ENCODE data around the gene RPRD1A. TPM values are rescaled to one million over a fixed set of nuclear protein-coding genes. Genes with fewer than 3 reads are reported as not detected.
A peak's percentile ranks its signal among the peaks of the same experiment; 100 is the strongest.
"Not testable (repeated sequence)": the region's sequence is repeated elsewhere in the genome, so short reads cannot be mapped to it uniquely, and the experiment has no call there.

RPRD1A gene
- polyA plus RNA-seq, 4 donors, result 62.4 to 73.4 (median 69.8) TPM

GRCh38 chr18:35973650-35974049 lies 93.7 kb downstream of the RPRD1A start:
- DNase-seq (ENCODE audit: low read depth in 4 of 4, low spot score in 3 of 4), result no peak

GRCh38 chr18:35972197-35973000 lies 95.0 kb downstream of the RPRD1A start, which contains the start of gene RMP24:
Gene RMP24 (plus strand): TSS chr18:35972679.
- DNase-seq (ENCODE audit: low read depth in 4 of 4, low spot score in 3 of 4), result peak; percentile 91 to 96 (median 94)

DNA sequence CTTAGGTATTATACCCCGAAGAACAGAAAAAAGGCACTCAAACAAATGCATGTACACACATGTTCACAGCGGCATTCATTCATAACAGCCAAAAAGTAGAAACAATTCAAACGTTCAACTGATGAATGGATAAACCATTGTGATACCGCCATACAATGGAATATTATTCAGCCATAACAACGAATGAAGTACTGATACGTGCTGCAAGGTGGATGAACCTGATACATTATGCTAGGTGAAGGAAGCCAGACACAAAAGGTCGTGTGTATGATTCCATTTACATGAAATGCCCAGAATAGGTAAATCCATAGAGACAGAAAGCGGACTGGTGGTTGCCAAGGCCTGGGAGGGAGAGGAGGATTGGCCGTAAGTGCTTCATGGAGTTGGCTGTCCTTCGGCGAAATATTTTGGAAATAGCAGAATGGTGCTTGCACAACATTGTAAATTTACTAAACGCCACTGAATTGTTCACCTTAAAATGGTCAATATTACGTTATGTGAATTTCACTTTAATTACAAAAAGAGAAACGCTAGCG lies 95.6 kb downstream of the RPRD1A start:
- DNase-seq (ENCODE audit: low read depth in 4 of 4, low spot score in 3 of 4), result no peak

DNA sequence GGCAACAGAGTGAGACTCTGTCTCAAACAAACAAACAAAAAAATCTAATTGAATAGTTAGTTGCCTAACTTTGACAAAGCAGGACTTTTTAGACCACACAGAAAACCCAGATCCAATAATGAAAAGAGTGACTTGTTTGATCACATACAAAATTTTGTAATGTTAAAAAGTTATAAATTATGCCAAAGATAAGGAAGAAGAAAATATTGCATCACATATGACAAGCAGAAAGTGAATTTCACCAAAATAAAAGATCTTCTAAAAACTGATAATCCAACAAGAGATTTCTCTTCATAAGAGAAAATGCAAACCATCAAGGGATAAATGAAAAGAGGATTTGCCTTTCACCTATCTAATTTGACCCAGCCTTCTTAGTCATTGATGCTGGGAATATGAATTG lies 97.7 kb downstream of the RPRD1A start:
- DNase-seq (ENCODE audit: low read depth in 4 of 4, low spot score in 3 of 4), result no peak

- DNase-seq (ENCODE audit: low read depth in 4 of 4, low spot score in 3 of 4), result no peak
Observed at GRCh38 chr18:35968278-35968880, 99.0 kb downstream of the RPRD1A start.

DNA sequence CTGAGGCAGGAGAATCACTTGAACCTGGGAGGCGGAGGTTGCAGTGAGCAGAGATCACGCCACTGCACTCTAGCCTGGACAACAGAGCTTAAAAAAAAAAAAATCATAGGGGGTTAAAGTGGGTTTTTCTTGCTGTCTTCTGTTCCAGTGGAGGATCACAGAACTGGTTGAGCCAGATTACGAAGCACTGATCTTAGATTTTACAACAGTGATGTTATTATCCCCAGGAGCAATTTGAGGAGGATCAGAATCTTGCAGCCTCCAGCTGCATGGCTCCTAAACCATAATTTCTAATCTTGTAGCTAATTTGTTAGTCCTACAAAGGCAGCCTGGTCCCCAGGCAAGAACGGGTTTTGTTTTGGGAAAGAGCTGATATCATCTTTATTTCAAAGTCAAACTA lies 99.5 kb downstream of the RPRD1A start:
- not testable (repeated sequence) for DNase-seq (ENCODE audit: low read depth in 4 of 4, low spot score in 3 of 4)

DNA sequence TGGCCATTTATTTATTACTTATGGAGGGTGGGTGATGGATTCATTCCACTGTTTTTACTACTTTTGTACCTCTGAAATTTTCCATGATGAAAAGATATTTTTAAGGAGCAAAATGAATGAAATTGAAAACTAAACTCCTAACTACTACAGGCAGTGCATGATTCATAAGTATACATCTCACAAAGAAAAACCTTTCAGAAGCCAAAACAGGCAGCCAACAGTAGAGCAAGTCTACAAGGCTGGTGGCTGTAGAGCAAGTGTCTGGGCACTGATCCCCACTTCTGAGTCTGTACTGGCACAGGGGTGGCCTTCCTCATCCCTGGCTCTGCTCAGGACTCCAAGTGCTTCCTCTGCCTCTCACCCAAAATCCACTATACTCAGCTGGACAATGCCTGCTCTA lies 103.0 kb downstream of the RPRD1A start:
- DNase-seq (ENCODE audit: low read depth in 4 of 4, low spot score in 3 of 4), result no peak

DNA sequence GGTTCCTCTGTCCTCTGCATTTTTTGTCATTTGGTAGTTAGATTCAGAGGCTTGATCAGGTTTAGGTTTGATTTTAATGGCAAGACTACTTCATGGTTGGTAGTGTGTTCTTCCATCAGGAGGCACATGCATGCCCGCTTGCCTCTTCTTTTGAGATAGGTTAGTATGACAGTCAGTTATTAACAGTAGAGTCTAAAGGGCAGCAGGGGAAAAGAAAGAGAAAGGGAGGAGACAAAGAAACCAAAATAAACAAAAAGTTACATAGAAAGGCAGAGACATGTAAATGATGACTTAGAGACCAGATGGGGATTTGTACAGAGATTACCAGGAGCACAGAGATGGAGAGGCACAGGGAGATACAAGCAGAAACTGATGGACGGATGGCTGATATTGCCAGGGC lies 105.0 kb downstream of the RPRD1A start:
- no peak for DNase-seq (ENCODE audit: low read depth in 4 of 4, low spot score in 3 of 4)

DNA sequence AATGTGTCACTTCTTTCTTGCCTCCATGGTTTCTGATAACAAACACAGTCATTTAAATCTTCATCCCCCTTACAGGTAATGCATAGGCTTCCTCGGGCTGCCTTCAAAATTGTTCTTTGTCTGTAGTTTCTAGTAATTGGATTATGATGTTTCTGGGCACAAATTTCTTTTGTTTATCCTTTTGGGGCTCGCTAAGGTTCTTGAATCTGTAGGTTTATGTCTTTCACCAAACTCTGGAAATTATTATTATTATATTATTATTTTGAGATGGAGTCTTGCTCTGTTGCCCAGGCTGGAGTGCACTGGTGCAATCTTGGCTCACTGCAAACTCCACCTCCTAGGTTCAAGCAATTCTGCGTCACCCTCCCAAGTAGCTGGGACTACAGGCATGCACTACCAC lies 111.1 kb downstream of the RPRD1A start:
- no peak for DNase-seq (ENCODE audit: low read depth in 4 of 4, low spot score in 3 of 4)

DNA sequence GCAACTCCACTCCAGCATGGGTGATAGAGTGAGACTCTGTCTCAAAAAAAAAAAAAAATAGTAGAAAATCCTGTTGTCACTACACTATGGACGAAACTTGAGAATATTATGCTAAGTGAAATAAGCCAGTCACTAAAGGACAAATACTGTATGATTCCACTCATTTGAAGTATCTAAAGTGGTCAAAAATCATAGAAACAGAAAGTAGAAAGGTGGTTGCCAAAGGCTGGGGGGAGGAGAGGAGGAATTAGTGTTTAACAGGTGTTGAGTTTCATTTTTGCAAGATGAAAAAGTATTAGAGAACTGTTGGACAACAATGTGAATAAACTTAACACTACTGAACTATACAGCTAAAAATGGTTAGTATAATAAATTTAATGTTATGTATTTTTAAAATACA lies 113.7 kb downstream of the RPRD1A start:
- DNase-seq (ENCODE audit: low read depth in 4 of 4, low spot score in 3 of 4), result no peak

DNA sequence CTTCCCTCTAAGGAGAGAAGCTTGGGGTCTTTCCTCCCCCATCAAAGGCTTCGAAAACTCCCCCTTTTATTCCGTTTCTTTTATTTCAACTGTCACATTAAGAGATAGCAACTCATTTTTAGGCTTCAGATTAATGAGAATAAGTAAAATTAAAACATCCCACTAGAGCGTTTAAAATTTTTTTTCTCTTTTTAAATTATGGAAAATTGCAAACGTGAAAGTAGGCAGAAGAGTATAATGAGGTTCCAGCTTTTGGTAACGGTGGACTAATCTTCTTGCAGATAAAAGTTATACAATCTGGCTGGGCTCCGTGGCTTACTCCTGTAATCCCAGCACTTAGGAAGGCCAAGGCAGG lies 116.8 kb downstream of the RPRD1A start:
- DNase-seq (ENCODE audit: low read depth in 4 of 4, low spot score in 3 of 4), result no peak

DNA sequence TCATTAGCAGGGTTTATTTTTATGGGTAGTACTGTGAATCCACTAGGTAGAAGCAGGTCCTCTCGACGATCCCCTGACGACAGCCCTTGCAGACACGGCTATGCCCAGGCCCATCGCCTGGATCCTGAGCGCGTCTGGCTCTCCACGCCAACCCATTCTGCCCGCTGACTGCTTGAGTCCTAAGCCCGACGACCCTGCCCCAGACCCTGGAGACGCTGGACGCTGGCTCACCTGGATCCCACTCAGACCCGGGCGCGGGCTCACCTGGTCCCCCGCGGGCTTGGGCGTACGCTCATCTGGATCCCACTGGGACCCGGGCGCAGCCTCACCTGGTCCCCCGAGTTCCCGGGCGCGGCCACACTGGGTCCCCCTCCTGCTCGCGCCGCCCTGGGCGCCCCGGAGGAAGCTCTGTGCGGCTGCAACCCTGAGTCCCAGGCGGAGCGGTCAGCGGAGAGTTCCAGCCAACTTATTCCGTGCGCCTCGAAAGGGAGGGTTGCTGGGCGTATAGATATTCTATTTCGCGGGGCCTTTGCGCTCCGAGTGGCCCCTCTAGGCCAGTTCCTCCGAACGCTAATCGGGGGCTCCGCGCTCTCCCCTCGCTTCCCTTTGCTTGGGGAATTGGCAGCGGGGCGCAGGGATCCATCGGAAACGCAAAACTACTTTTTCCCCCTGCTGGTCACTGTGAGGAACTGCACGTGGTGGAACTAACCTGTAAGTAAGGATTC lies 117.3 kb downstream of the RPRD1A start:
- DNase-seq (ENCODE audit: low read depth in 4 of 4, low spot score in 3 of 4), result peak; percentile 60 to 71 (median 68)

DNA sequence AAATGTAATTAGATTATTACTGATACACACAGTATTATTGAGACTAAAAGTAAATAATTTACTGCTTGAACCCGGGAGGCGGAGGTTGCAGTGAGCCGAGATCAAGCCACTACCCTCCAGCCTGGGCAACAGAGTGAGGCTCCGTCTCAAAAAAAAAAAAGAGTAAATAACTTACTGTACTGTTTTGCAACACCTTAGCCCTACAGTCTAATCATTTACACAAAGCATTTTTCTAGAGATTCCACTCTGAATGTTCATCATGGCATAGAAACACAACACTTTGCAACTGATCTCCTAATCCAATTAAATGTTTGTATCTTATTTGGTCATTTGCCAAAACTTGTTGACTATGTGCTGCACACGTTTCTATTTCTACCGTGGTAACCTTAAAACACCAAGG lies 118.3 kb downstream of the RPRD1A start:
- no peak for DNase-seq (ENCODE audit: low read depth in 4 of 4, low spot score in 3 of 4)

GRCh38 chr18:35948080-35948479 lies 119.3 kb downstream of the RPRD1A start:
- no peak for DNase-seq (ENCODE audit: low read depth in 4 of 4, low spot score in 3 of 4)

- no peak for DNase-seq (ENCODE audit: low read depth in 4 of 4, low spot score in 3 of 4)
Observed at GRCh38 chr18:35942661-35943060, 124.7 kb downstream of the RPRD1A start.

- DNase-seq (ENCODE audit: low read depth in 4 of 4, low spot score in 3 of 4), result no peak
Observed at GRCh38 chr18:35942133-35942532, 125.2 kb downstream of the RPRD1A start.

GRCh38 chr18:35941299-35941698 lies 126.1 kb downstream of the RPRD1A start:
- DNase-seq (ENCODE audit: low read depth in 4 of 4, low spot score in 3 of 4), result no peak

All from right renal pelvis (tissue), 4 donors.